GM23248 (cell line): ENCODE results near the gene NEUROD2.

ENCODE experiments used
- EZH2 ChIP-seq: fragments of 200-600 bp; sonication (generic); IDR thresholded peaks from 2 replicates; pipeline ENCODE4 v1.6.1; 2018; ENCODE audit warnings: antibody characterized with exemption, mild to moderate bottlenecking; ENCODE audit not compliant: insufficient read depth, poor library complexity, severe bottlenecking
- EZH2phosphoT487 ChIP-seq: fragments of 200-600 bp; sonication (generic); IDR thresholded peaks from 2 replicates; pipeline ENCODE4 v1.6.1; 2018; ENCODE audit warnings: antibody characterized with exemption, moderate library complexity, mild to moderate bottlenecking, low read depth; ENCODE audit not compliant: insufficient read depth

GRCh38 chr17:39591958-39592954 lies 15.5 kb downstream of the NEUROD2 start:
- no peak for TF ChIP-seq EZH2
- TF ChIP-seq EZH2phosphoT487, result no peak
